Measurements from ENCODE around the gene HS3ST2.

- no peak for TF ChIP-seq REST (IDR thresholded peaks at IDR 0.05; ENCODE audit: insufficient read depth in 1 of 2, low read depth in 2 of 2, low read length in 2 of 2)
- no peak for TF ChIP-seq POLR2AphosphoS5 (IDR thresholded peaks at IDR 0.05; ENCODE audit: low read depth, low read length)
- TF ChIP-seq FOXP2 (optimal IDR thresholded peaks at IDR 0.05; ENCODE audit: borderline replicate concordance, extremely low read depth, extremely low read length, insufficient read depth), result no peak
- peak; percentile 87; the same call in 1 of the 2 replicates for TF ChIP-seq SIN3A (IDR thresholded peaks at IDR 0.05; ENCODE audit: borderline replicate concordance, insufficient read depth, low read length)
- TF ChIP-seq TAF1 (IDR thresholded peaks at IDR 0.05; ENCODE audit: borderline replicate concordance, insufficient read depth, low read length), result no peak
These were observed 134.8 kb downstream of the HS3ST2 start for GRCh38 chr16:22948603-22949368.
